Right hindlimb (tissue), 1 donor: ENCODE measurements around the gene SP3.

Source experiments
- DNase-seq: peaks from one replicate; pipeline ENCODE4 v3.0.0-alpha.2; 2018

SP3 gene

DNA sequence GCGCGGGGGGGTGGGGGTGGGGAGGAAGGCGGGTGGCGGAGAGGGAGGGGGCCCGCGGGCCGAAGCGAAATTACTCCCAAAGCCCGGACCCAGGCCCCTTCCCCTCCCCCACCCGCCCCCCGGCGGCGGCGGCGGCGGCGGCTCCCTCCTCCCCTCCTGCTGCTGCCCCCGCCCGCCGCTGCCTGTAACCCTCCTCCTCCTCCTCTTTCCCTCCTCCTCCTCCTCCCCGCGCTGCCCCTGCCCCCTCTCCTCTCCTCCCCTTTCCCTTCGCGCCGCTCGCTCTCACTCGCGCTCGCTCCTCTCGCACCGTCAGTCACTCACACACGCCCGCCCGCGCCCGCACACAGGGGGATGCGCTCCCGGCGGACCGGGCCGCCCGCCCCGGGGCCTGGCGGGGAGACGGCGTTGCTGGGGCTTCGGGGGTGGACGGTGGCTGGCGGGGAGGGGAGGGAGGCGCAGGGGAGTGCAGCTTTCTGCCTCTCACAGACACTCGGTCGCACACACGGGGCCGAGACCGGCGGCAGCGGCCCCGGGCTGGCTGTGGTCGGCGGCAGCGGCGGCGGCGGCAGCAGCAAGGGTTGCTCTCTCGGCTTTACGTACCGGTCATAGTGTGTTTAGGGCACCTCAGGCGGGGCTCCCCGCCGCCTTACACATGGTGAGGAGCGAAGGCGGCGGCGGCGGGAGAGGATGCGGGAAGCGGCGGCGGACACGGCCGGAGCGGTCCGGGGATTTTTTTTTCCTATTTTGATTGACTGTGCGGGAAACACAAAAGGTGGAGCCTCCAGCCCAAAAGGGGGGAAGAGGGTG is 405 bp downstream of the SP3 start:
- DNase-seq: peak; percentile 95

DNA sequence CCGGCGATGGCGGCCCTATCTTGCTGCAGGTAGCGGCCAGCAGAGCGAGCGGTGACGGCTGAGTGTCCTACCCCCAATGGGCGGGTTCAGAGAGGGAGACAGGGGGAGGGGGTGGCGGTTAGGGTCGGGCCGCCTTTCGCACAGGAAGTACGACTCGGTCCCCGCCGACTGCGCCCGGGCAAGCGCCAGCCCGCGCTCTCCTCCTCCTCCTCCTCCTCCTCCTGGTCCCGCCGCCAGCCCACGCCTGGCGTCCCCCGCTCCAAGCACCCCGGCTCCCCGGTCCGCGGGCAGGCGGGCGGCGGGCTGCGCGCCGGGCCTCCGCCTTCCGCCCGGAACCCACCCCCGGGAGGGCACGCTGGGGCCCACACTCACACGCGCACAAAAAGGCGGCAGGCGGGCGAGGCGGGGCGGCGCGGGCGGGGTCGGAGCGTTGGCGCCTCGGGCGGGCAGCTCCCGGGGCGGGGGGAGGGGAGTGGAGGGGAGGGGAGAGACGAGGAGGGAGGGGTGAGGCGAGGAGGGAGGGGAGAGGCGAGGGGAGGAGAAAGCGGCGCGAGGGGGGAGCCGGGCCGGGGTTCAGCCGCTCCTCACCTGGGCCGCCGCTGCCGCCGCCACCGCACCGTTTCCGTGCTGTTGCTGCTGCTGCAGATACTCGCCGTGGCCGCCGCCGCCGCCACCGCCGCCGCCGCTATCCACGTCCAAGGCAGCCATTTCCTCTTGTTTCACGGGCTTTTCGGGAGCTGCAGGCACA is 1.2 kb downstream of the SP3 start:
- peak; percentile 94 for DNase-seq

DNA sequence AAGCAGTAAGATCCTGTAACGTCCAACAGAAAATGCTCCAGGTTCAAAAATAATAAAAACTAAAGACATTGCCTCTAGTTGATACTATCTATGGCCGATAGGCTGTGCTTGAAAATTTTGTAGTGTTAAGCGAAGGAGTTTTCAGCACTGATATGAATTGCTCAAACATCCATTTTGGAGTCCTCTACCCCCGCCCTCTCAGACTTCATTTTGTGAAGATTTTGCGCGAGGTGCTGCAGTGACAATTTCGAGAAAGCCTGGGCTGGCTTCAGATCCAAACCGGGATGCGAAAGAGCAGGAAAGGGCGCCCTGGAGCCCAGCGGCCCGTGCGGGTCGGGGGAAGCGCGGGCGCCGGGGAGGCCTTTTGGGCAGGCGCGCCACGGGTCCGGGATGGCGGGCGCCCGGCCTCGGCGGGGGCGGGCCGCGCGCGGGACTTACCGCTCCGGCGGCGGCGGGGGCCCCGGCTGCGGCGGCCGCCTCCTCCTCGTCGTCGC is 1.8 kb downstream of the SP3 start:
- DNase-seq: peak; percentile 80

DNA sequence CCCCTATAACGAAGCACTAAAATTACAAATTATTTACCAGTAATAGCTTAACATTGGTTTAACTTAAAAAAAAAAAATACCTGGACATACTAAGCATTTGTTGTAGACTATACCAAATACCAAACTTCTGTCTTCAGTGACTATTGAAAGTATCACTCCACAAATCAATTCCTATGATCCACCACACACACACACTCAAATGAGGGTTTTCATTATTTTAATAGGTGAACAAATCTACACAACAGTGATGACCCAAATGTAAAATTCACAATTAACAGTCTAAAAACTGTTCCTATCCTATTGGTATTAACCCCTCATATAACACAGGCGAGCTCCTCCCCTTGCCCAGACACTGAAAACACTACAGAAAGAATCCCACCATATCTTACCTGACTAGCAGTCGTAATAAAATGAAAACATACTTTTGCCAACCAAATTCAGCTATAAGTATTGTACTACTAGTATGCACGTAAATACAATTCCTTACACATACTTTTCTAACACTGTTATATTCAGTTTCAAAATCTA is 2.5 kb downstream of the SP3 start:
- no peak for DNase-seq

DNA sequence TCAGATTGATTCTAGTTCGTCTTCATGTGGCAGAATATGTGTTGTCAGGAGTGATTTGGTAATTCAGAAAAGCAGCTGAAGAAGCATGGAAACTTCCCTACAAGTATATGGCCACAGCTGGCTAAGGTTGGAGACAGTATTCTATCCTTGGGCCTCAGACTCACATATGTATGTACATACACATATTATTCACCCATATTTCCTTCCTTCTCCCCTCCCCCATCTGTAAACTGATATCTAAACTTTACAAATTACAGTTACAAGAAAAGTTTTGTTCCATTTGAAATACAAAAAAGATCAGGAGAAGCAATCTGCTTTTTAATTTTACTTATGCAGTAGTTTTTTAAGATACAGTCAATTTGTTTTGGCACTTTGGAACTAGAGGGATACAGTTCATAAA is 3.1 kb downstream of the SP3 start:
- DNase-seq: no peak

DNA sequence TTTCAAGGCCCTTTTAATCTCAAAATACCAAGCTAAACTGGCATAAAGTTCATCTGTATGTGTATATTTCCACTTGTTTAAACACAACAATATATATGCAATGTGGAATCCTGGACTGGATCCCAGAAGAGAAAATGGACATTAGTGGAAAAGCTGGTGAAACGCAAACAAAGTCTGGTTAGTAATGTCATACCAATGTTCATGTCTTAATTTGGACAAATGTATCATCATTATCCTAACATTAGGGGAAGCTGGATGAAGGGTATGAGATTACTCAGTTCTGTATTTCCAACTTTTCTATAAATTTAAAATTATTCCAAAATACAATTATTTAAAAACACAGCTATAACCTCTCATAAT is 3.8 kb downstream of the SP3 start:
- DNase-seq: no peak

DNA sequence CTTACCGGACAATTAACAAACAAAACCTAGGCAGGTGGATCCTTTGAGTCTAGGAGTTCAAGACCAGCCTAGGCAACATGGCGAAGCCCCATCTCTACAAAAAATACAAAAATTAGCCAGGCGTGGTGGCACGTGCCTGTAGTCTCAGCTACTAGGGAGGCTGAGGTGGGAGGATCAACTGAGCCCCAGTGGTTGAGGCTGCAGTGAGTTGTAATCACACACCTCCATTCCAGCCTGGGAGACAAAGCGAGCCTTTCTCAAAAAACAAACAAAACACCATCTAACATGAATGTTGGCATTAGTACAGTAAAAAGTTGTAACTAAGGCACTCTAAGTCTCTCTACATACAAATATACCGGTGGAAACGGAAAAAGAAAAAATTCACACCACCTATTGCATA is 5.3 kb downstream of the SP3 start:
- DNase-seq: no peak

DNA sequence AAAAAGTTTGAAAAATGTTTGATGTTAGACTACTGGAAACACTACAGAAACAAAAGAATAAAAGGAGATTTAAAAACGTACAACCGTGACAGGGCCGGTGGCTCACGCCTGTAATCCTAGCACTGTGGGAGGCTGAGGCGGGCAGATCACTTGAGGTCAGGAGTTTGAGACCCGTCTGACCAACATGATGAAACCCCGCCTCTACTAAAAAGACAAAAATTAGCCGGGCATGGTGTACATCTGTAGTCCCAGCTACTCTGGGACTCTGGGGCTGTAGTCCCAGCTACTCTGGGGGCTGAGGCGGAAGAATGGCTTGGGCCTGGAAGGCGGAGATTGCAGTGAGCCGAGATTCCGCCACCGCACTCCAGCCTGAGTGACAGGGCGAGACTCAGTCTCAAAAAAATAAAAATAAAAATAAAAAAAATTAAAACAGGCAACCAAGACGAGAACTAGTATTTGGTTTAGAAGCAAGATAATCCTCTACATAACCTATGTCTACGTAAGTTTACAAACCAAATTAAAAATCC is 5.8 kb downstream of the SP3 start:
- no peak for DNase-seq

DNA sequence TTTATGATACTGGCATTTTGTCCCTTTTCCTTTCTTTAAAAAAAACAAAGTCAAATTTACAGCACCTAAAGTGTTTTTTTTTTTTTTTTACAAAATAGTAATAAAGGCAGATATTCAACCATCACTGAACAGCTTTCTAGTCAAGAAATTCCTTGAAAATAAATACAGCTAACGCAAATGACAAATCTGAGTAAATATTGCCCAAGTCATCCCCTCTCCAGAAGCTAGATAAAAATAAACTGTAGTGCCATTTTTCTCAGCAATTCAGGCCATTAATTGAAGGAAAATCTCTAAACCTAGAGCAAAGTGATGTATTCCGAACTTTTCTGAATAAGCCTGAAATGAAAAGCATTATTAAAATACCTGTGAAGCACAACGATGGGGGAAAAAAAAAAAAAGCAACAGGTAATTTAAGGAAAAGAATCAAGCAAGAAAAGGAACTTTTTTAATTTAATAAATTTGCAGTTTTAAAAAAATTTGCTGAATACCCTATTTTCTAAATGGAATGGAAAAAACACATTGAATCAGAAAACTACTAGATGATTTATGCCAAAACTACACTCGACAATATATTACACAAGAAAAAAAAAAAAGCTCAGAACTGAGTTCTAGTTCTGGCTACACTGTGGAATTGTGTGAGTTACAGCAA is 6.9 kb downstream of the SP3 start:
- DNase-seq: no peak

DNA sequence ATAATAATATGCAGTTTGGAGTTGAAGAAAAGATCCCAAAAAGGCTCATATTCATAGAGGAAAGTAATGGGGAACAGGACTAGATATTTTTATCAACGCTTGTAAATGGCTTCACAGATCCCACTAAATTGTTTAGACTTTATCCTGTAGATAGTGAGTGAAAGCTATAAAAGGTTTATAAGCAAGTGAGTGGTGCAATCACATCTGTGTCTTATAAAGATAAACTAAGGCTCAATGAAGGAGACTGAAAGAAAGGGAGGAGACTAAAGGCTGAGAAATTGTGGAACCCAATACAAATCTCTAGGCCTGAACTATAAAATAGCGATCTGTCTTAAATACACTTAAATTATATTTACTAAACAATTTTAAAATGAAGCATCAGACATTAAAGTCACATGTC is 7.7 kb downstream of the SP3 start:
- no peak for DNase-seq

DNA sequence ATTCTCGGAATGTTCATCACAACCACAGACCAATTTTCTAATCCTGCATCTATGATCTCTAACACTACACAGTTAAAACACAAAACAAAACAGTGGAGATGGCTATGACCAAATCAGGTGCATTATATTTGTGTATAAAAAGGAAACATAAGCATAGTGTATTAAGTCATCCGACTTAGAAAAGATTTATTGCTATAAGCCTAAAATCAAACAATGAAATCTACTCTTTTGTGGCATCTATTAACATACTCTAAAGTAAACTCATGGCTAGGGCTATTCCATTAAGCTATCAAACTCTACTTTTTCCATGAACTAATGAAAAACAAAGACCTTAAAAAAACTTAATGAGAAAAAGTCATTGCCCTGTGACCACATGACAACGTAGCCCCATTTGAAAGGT is 8.7 kb downstream of the SP3 start:
- no peak for DNase-seq

DNA sequence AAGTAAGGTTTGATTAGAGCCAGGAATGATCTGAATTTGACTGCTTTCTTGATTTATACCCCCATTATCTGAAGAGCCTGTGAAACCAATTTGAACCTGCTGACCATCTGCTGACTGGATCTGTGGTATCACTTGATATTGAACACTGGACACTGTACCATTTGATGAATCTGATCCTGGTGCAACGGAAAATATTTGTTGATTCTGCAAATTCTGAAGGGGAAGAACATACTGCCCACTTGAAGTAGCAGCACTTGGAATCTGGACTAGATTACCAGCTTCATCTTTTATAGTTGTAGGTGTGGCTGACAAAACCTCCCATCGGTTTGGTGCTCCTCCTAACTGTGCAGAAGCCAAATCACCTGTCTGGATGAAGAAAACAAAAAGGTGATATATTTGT is 9.3 kb downstream of the SP3 start:
- DNase-seq: no peak

DNA sequence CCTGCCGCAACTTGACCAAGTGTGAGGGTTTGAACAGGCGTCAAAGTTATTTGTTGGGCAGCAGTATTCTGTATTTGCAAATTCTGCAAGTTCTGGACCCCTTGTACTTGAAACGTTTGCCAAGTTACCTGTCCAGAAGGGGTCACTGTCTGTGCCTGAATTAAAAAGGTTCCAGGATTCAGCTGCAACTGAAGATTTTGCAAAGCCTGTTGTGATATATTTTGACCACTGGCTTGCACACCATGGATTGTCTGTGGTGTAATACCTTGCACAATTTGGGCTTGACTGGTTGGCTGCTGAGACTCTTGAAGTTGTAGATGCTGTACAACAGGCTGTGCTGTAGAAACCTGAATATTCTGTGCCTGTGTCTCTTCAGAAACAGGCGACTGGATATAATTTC is 10.2 kb downstream of the SP3 start:
- no peak for DNase-seq

DNA sequence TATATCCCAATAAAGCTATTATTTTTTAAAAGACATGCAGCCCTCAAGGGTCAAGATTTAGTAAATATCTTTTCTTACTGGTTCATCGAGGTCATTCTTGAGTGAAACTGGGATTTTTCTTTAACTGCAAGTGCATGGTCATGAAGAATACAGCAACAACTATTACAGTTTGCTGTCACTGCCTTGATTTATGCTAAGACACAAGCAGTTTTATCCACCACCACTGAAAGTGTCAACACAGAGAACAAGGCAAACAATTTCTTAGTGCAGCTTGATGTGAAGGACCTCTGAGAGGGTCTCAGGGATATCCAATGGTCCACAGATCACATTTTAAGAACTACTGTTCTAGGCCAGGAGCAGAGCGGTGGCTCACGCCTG is 12.1 kb downstream of the SP3 start:
- no peak for DNase-seq

DNA sequence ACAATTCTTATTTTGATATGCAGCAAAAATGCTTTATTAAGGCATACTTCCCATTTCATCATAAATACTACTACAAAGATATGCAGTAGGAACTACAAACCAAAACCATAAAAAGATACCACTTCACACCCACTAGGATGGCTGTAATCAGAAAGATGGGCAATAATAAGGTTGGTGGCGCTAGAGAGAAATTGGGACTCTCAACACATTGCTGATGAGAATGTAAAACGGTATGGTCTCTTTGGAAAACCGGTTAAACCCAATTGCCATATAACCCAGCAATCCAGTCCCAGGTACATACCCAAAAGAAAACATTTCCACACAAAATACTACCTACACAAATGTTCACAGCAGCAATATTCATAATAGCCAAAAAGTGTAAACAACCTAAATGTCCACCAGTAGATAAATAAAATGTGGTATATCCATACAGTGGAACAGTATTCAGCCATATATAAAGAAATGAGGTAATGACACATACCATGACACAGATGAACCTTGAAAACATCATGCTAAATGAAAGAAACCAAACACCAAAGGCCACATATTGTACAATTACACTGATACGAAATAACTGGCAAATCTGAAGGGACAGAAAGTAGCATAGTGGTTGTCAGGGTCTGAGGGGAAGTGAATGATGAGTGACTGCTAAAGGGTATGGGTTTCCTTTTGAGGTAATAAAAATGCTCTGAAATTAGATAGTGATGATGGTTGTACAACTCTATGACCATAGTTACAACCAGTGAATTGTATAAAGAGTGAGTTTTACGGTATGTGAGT is 12.7 kb downstream of the SP3 start:
- DNase-seq: no peak

DNA sequence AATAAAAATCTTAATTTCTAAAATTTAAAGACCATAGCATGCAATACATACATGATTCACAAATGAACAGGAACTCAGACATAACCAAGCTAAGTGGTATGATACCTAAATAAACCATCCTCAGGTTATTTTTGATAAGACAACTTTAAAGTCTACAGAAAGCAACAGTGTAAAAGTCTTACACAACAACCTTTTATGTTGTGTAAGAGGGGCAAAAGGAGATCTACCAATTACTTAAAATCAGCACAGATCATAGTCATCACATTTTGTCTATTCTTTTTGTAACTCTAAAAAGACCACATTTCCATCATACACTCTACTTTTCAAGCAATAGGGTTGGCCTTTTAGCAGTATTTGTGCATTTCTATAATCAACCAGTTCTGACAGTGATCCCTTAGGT is 16.3 kb downstream of the SP3 start:
- DNase-seq: no peak

DNA sequence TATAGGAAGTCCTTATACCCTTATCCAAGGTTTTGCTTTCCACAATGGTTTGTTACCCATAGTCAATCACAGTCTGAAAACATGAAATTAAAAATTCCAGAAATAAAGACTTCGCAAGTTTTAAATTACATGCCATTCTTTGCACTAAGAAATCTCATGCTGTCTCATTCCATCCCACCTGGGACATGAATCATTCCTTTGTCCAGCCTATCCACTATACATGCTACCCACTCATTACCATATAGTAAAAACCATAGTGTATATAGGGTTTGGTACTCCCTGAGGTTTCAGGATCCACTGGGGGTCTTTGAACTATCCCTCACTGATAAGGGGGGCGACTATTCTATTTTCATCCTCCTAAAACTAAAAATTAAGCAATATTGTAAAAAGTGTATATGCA is 17.0 kb downstream of the SP3 start:
- no peak for DNase-seq

DNA sequence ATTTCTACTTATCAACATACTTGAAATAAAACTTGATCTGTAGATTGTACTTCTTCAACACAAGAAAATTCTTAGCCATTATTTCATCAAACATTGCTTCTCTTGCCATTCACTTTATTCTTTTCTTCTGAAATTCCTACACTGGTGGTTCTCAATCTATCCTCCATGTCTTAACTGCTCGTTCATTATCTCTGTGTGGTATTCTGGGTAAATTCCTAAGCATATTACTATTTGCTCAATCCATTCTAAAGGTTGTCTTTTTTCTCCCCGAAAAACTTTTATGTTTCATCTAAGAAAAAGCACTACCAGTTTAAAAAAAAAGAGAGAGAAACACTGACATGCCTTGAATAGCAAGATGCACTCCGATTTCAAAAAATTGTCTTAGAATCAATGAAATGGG is 18.0 kb downstream of the SP3 start:
- no peak for DNase-seq

DNA sequence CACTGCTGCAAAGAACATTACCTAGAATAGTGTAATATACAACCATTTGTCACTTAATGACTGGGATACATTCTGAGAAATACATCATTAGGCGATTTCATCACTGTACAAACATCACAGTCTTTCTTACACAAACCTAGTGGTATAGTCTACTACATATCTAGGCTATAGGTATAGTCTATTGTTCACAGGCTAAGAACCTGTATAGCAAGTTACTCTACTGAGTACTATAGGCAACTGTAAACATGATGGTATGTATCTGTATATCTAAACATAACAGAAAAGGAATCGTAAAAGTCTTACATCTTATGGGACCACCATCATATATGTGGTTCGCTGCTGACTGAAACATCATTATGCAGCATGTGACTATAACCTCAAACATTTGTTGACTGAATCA is 21.4 kb downstream of the SP3 start:
- DNase-seq: no peak

DNA sequence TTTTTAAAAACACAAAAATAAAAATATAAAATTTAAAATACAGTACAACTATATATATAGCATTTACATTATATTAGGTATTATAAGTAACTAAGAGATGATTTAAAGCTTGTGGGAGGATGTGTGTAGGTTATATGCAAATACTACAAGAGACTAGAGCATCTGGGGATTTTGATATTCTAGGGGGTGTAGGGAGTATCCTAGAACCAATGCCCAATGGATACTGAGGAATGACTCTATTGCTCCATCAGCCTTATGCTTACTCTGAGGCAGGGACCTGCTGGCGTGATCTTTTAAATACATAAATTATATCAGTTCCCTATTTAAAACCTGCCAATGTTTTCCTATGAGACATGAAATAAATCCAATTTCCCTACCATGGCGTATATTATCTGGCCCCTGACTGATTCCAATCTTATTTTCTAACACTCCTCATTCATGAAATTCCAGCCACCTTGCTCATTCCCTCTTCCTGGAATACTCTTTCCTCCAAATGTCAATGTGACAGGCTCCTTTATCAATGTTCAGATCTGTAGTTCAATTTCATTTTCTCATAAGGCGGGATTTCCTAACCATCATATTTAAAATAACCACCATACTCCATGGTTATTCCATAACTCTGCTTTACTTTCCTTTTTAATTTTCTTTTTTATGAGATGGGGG is 22.2 kb downstream of the SP3 start:
- no peak for DNase-seq

DNA sequence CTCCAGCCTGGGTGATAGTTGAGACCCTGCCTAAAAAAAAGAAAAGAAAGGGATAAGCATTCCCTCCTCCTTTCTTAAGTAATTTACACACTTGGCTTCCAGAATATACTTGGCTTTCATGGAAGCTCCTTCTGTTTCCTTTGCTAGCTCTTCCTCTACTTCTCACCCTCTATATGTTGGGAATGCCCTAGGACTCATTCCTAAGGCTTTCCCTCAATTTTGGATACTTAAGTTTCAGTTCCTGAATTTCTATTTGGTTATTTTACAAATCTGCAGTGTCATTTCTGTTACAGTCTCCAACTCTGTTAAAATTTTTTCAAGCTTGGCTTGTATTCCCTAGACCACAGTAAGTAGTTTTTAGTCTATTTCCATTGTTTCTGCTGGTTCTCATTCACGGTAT is 23.6 kb downstream of the SP3 start:
- no peak for DNase-seq
